HepG2 (cell line): ENCODE data around the gene THOC6. TPM values are rescaled to one million over a fixed set of nuclear protein-coding genes. Genes with fewer than 3 reads are reported as not detected.

Experiments used
- ARHGAP35 ChIP-seq: sonication (generic); formaldehyde crosslinking; IDR thresholded peaks from 2 replicates; pipeline ENCODE4 v1.9.0; 2022; ENCODE audit warnings: mild to moderate bottlenecking, inconsistent platforms, moderate library complexity, missing genetic modification reagents, borderline replicate concordance
- ARNTL ChIP-seq: sonication (generic); formaldehyde crosslinking; IDR thresholded peaks from 2 replicates; pipeline ENCODE4 v1.4.0; 2020; ENCODE audit warnings: mild to moderate bottlenecking, missing genetic modification reagents
- CBFB ChIP-seq: sonication (generic); formaldehyde crosslinking; IDR thresholded peaks from 2 replicates; pipeline ENCODE4 v1.4.0; 2020; ENCODE audit warnings: missing genetic modification reagents
- CHD2 ChIP-seq: IDR thresholded peaks from 2 replicates; pipeline ENCODE4 v1.6.1; 2011; ENCODE audit warnings: low read depth, low read length, improper control_type of control experiment
- CREB1 ChIP-seq, 2 experiments: fragments of 450-650 bp in 1 of 2; IDR thresholded peaks; 2 replicates each; pipeline ENCODE4 v1.6.1; 2016 to 2017; ENCODE audit warnings: control low read depth in 1 of 2, mild to moderate bottlenecking in 1 of 2, missing compliant biosample characterization in 1 of 2, missing genetic modification characterization in 1 of 2
- HIVEP1 ChIP-seq: sonication (generic); formaldehyde crosslinking; IDR thresholded peaks from 2 replicates; pipeline ENCODE4 v1.4.0; 2020; ENCODE audit warnings: mild to moderate bottlenecking, missing genetic modification reagents
- HNF1B ChIP-seq: sonication (generic); formaldehyde crosslinking; IDR thresholded peaks from 2 replicates; pipeline ENCODE4 v1.5.1; 2020; ENCODE audit warnings: mild to moderate bottlenecking, moderate library complexity, missing genetic modification reagents
- KAT8 ChIP-seq: IDR thresholded peaks from 2 replicates; pipeline ENCODE4 v1.6.1; 2016; ENCODE audit warnings: missing genetic modification reagents, missing compliant biosample characterization
- NFYC ChIP-seq: IDR thresholded peaks from 2 replicates; pipeline ENCODE4 v1.6.1; 2016; ENCODE audit warnings: missing genetic modification reagents, missing compliant biosample characterization
- PATZ1 ChIP-seq: sonication (generic); formaldehyde crosslinking; IDR thresholded peaks from 2 replicates; pipeline ENCODE4 v1.4.0; 2020; ENCODE audit warnings: missing genetic modification reagents
- SAP130 ChIP-seq: IDR thresholded peaks from 2 replicates; pipeline ENCODE4 v1.6.1; 2016; ENCODE audit warnings: low read depth
- TMF1 ChIP-seq: sonication (generic); formaldehyde crosslinking; IDR thresholded peaks from 2 replicates; pipeline ENCODE4 v1.8.1; 2022; ENCODE audit warnings: low read depth, missing genetic modification reagents
- ZFP36L1 ChIP-seq: sonication (generic); formaldehyde crosslinking; IDR thresholded peaks from 2 replicates; pipeline ENCODE4 v1.8.0; 2022; ENCODE audit warnings: mild to moderate bottlenecking, missing genetic modification reagents, moderate library complexity
- ZNF160 ChIP-seq: sonication (generic); formaldehyde crosslinking; IDR thresholded peaks from 2 replicates; pipeline ENCODE4 v1.8.0; 2022; ENCODE audit warnings: mild to moderate bottlenecking, inconsistent platforms, missing genetic modification reagents
- ZNF263 ChIP-seq: sonication (generic); formaldehyde crosslinking; IDR thresholded peaks from 2 replicates; pipeline ENCODE4 v1.4.0; 2020; ENCODE audit warnings: missing genetic modification reagents
- ZNF558 ChIP-seq: sonication (generic); formaldehyde crosslinking; IDR thresholded peaks from 2 replicates; pipeline ENCODE4 v1.9.0; 2022; ENCODE audit warnings: mild to moderate bottlenecking, missing genetic modification reagents, borderline replicate concordance
- ZNF670 ChIP-seq: sonication (generic); formaldehyde crosslinking; IDR thresholded peaks from 2 replicates; pipeline ENCODE4 v1.8.0; 2022; ENCODE audit warnings: mild to moderate bottlenecking, missing genetic modification reagents, borderline replicate concordance
- ZNF83 ChIP-seq: sonication (generic); formaldehyde crosslinking; IDR thresholded peaks from 2 replicates; pipeline ENCODE4 v1.4.0; 2020; ENCODE audit warnings: missing genetic modification reagents, mild to moderate bottlenecking, borderline replicate concordance
- polyA plus RNA-seq, 8 experiments: library from polyadenylated mRNA; depleted of rRNA in 3 of 8; stranded (reverse) in 7 of 8; unstranded in 1 of 8; fragments of >200 nt; fragmentation: Illumina TruSeq in 4 of 8; extraction: Trizol in 4 of 8; gene quantifications; 2 replicates each; pipeline versions ENCODE4 v1.2.1 to v1.2.3, GENCODE V29; 2011 to 2016; ENCODE audit warnings: low read depth in 4 of 8, missing spikeins in 1 of 8, mixed read lengths in 1 of 8; ENCODE audit not compliant: insufficient read depth in 1 of 8
- total RNA-seq, 5 experiments: library from RNA; depleted of rRNA; stranded (reverse); fragments of >200 nt; fragmentation: Illumina TruSeq; extraction: Trizol; gene quantifications; 2 replicates each; pipeline ENCODE4 v1.2.3, GENCODE V29; 2016; ENCODE audit warnings: low read depth in 1 of 5
- TF ChIP-seq, protein P1 (sequence below): sonication (generic); formaldehyde crosslinking; conservative IDR thresholded peaks from 2 replicates; pipeline ENCODE4 v1.4.0; 2020; ENCODE audit warnings: missing genetic modification reagents
- TF ChIP-seq, protein P2 (sequence below): sonication (generic); formaldehyde crosslinking; IDR thresholded peaks from 2 replicates; pipeline ENCODE4 v1.5.0; 2020; ENCODE audit warnings: mild to moderate bottlenecking, missing genetic modification reagents

THOC6 gene
- total and polyA plus RNA-seq, 2 of the 13 experiments (the other 11 are each of a cell fraction or from before 2014, with no cell fraction given): 32.1 to 37.0 TPM

- TF ChIP-seq, protein P1, sequence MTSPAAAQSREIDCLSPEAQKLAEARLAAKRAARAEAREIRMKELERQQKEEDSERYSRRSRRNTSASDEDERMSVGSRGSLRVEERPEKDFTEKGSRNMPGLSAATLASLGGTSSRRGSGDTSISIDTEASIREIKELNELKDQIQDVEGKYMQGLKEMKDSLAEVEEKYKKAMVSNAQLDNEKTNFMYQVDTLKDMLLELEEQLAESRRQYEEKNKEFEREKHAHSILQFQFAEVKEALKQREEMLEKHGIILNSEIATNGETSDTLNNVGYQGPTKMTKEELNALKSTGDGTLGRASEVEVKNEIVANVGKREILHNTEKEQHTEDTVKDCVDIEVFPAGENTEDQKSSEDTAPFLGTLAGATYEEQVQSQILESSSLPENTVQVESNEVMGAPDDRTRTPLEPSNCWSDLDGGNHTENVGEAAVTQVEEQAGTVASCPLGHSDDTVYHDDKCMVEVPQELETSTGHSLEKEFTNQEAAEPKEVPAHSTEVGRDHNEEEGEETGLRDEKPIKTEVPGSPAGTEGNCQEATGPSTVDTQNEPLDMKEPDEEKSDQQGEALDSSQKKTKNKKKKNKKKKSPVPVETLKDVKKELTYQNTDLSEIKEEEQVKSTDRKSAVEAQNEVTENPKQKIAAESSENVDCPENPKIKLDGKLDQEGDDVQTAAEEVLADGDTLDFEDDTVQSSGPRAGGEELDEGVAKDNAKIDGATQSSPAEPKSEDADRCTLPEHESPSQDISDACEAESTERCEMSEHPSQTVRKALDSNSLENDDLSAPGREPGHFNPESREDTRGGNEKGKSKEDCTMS: no peak
- TF ChIP-seq CREB1 (IDR thresholded peaks at IDR 0.05) (peak; percentile 56), CREB1 (CRISPR knock-in tag; IDR thresholded peaks at IDR 0.05) (no peak), ZNF83 (CRISPR knock-in tag) (no peak), ZFP36L1 (CRISPR knock-in tag) (peak; percentile 76; the same call in 1 of the 2 replicates), PATZ1 (peak; percentile 99), TMF1 (CRISPR knock-in tag) (no peak), SAP130 (CRISPR knock-in tag) (peak; percentile 89), ZNF670 (CRISPR knock-in tag) (peak; percentile 54; the same call in 1 of the 2 replicates), ZNF263 (no peak), NFYC (CRISPR knock-in tag) (no peak), HIVEP1 (peak; percentile 60; the same call in 1 of the 2 replicates), ZNF160 (CRISPR knock-in tag) (0 out of 2 replicates have a peak, but pooled peaks have one; percentile 57), CHD2 (no peak), KAT8 (CRISPR knock-in tag) (peak; percentile 63), ZNF558 (CRISPR knock-in tag) (peak; percentile 26; the same call in 1 of the 2 replicates), ARHGAP35 (CRISPR knock-in tag) (0 out of 2 replicates have a peak, but pooled peaks have one; percentile 28), CBFB (CRISPR knock-in tag) (peak; percentile 45; the same call in 1 of the 2 replicates), ARNTL (CRISPR knock-in tag) (peak; percentile 75), HNF1B (CRISPR knock-in tag) (peak; percentile 48)
- TF ChIP-seq, protein P2, sequence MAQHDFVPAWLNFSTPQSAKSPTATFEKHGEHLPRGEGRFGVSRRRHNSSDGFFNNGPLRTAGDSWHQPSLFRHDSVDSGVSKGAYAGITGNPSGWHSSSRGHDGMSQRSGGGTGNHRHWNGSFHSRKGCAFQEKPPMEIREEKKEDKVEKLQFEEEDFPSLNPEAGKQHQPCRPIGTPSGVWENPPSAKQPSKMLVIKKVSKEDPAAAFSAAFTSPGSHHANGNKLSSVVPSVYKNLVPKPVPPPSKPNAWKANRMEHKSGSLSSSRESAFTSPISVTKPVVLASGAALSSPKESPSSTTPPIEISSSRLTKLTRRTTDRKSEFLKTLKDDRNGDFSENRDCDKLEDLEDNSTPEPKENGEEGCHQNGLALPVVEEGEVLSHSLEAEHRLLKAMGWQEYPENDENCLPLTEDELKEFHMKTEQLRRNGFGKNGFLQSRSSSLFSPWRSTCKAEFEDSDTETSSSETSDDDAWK (CRISPR knock-in tag): no peak
Measured at GRCh38 chr16:3020604-3021448, 3.0 kb upstream of the THOC6 start (continued).
